ENCODE measurements around the gene ADAM10.

DNA sequence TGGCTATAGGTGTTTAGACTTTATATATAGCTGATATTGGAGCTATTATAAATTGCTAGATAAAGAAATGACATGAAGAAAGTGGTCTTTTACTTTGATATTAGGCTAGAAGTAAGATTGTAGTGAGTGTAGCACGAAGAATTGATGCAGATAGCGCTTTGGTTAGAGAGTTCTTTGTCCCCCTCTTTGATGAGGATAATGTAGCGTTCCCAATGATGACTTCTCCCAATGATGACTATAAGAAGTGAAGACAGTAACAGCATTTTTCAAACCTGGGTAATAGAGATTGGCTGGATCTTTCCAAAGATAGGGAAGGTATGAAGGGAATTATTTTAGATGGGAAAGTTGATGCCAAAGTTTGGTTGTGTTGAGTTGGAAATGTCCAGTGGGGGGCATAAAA, 25.9 kb upstream of the ADAM10 start:
- TF ChIP-seq EZH2phosphoT487 (IDR thresholded peaks at IDR 0.05; ENCODE audit: borderline replicate concordance, low read depth) (no peak), RAD21 (IDR thresholded peaks at IDR 0.05; ENCODE audit: low read length) (no peak), JUND (IDR thresholded peaks at IDR 0.05) (no peak)

Data from SK-N-SH (cell line).